GM19438 (cell line): Measurements from ENCODE around the gene OR4P4.

ENCODE experiments used
- ATAC-seq: cut with Tn5 transposase; IDR thresholded peaks from one replicate; pipeline ENCODE4 v1.9.1; 2021; ENCODE audit warnings: low read depth; ENCODE audit not compliant: unreplicated experiment

The OR4P4 gene

GRCh38 chr11:55634813-55635212 is at the start of gene OR4P4:
TSS of gene OR4P4 (plus strand) at chr11:55635113.
- no peak for ATAC-seq

GRCh38 chr11:55607545-55607944 is 27.4 kb upstream of the OR4P4 start, which contains the start of gene OR4C11:
TSS of gene OR4C11 (minus strand) at chr11:55607645. CDS start at chr11:55604373, 3,272 bp downstream.
- ATAC-seq: no peak

GRCh38 chr11:55624531-55624930 is 10.4 kb upstream of the OR4P4 start:
- no peak for ATAC-seq

GRCh38 chr11:55648027-55648426 is 13.1 kb downstream of the OR4P4 start, which contains the start of gene OR4S2:
TSS of gene OR4S2 (plus strand) at chr11:55648327. CDS start at chr11:55650904, 2,577 bp downstream.
- ATAC-seq: no peak

GRCh38 chr11:55652560-55652959 is 17.6 kb downstream of the OR4P4 start:
- ATAC-seq: no peak

GRCh38 chr11:55655096-55655495 is 20.2 kb downstream of the OR4P4 start:
- no peak for ATAC-seq

GRCh38 chr11:55658031-55658573 is 23.2 kb downstream of the OR4P4 start:
- ATAC-seq: peak; percentile 96

- ATAC-seq: peak; percentile 29
Observed at GRCh38 chr11:55658608-55659007, 23.7 kb downstream of the OR4P4 start.

GRCh38 chr11:55661901-55662300 is 27.0 kb downstream of the OR4P4 start, which contains the start of gene OR4C6:
TSS of gene OR4C6 (plus strand) at chr11:55662201. CDS start at chr11:55665167, 2,966 bp downstream.
- ATAC-seq: no peak

GRCh38 chr11:55669376-55669775 is 34.5 kb downstream of the OR4P4 start:
- ATAC-seq: no peak

- no peak for ATAC-seq
Observed at GRCh38 chr11:55673860-55674259, 38.9 kb downstream of the OR4P4 start.
